LHCN-M2 (cell line): ENCODE data around the gene CCDC9. TPM values are rescaled to one million over a fixed set of nuclear protein-coding genes. Genes with fewer than 3 reads are reported as not detected.
"Not testable (repeated sequence)": the region's sequence is repeated elsewhere in the genome, so short reads cannot be mapped to it uniquely, and the experiment has no call there.

Experiments used
- DNase-seq: peaks from one replicate; pipeline ENCODE4 v3.0.0-alpha.2; 2012; ENCODE audit warnings: low read depth
- total RNA-seq: library from RNA; depleted of rRNA; stranded (reverse); fragments of >200 nt; gene quantifications from 2 replicates; pipeline ENCODE4 v1.2.3, GENCODE V29; 2014

CCDC9 gene
- total RNA-seq, 1 experiment from 2014 or later: 4.9 TPM

- DNase-seq: peak; percentile 73
Observed at GRCh38 chr19:47232422-47233211, 23.7 kb upstream of the CCDC9 start.

GRCh38 chr19:47236072-47236675 is 20.2 kb upstream of the CCDC9 start:
- no peak for DNase-seq

- DNase-seq: no peak
Observed at GRCh38 chr19:47239152-47239551, 17.2 kb upstream of the CCDC9 start.

- peak; percentile 68 for DNase-seq
Observed at GRCh38 chr19:47239610-47240296, 16.6 kb upstream of the CCDC9 start.

- DNase-seq: no peak
Observed at GRCh38 chr19:47240556-47240955, 15.8 kb upstream of the CCDC9 start.

GRCh38 chr19:47240996-47241918 is 15.1 kb upstream of the CCDC9 start:
- peak; percentile 63 for DNase-seq

GRCh38 chr19:47241919-47242577 is 14.3 kb upstream of the CCDC9 start:
- no peak for DNase-seq

- no peak for DNase-seq
Observed at GRCh38 chr19:47243364-47243775, 13.0 kb upstream of the CCDC9 start.

GRCh38 chr19:47243776-47244547 is 12.4 kb upstream of the CCDC9 start:
- DNase-seq: peak; percentile 92

GRCh38 chr19:47247308-47247990 is 8.9 kb upstream of the CCDC9 start:
- DNase-seq: peak; percentile 58

GRCh38 chr19:47253016-47253415 is 3.3 kb upstream of the CCDC9 start:
- DNase-seq: not testable (repeated sequence)

- DNase-seq: peak; percentile 67
Observed at GRCh38 chr19:47253467-47253881, 2.9 kb upstream of the CCDC9 start.

GRCh38 chr19:47253970-47254369 is 2.4 kb upstream of the CCDC9 start:
- DNase-seq: no peak

GRCh38 chr19:47256693-47257410 is 527 bp downstream of the CCDC9 start:
- DNase-seq: peak; percentile 96

GRCh38 chr19:47257411-47258169 is 1.3 kb downstream of the CCDC9 start:
- DNase-seq: no peak

- DNase-seq: no peak
Observed at GRCh38 chr19:47258434-47258833, 2.1 kb downstream of the CCDC9 start.

GRCh38 chr19:47258895-47259555 is 2.7 kb downstream of the CCDC9 start:
- DNase-seq: no peak
